Ectodermal cell (in vitro differentiated cells): ENCODE results near the gene IFIT3.

ENCODE experiments used
- H3K27ac ChIP-seq: 2 replicates; pipeline ENCODE4 v1.7.0; 2013; ENCODE audit warnings: mild to moderate bottlenecking, low read depth, low read length; ENCODE audit not compliant: insufficient read depth, poor library complexity, severe bottlenecking
- H3K27me3 ChIP-seq: 2 replicates; pipeline ENCODE4 v1.7.0; 2013; ENCODE audit warnings: mild to moderate bottlenecking, low read length; ENCODE audit not compliant: insufficient read depth, control insufficient read depth, poor library complexity, severe bottlenecking
- H3K36me3 ChIP-seq: one replicate; pipeline ENCODE4 v1.7.0; 2013; ENCODE audit warnings: low read length; ENCODE audit not compliant: control insufficient read depth, insufficient read depth
- H3K4me1 ChIP-seq: one replicate; pipeline ENCODE4 v1.7.0; 2013; ENCODE audit warnings: low read length; ENCODE audit not compliant: control insufficient read depth, insufficient read depth
- H3K4me3 ChIP-seq: 2 replicates; pipeline ENCODE4 v1.7.0; 2013; ENCODE audit warnings: low read depth, low read length, control low read depth; ENCODE audit not compliant: insufficient read depth
- H3K9me3 ChIP-seq: 2 replicates; pipeline ENCODE4 v1.7.0; 2013; ENCODE audit warnings: mild to moderate bottlenecking, low read length, moderate library complexity; ENCODE audit not compliant: control insufficient read depth
- WGBS, 2 experiments: methylation state at CpG; one replicate each; pipeline ENCODE4 v1.1.7; 2013; ENCODE audit warnings: missing lambda C conversion rate in 2 of 2; 5-methylcytosine and 5-hydroxymethylcytosine counted together

The IFIT3 gene

GRCh38 chr10:89371079-89371478, 43.3 kb downstream of the IFIT3 start:
- no peaks in the 10 kb centered on the region for H3K9me3 ChIP-seq
- H3K4me1 ChIP-seq = peaks cover 5% of the 10 kb centered on the region
- H3K36me3 ChIP-seq = no peaks in the 10 kb centered on the region
- H3K4me3 ChIP-seq = no peak overlapping the region
- H3K27ac ChIP-seq = no peak overlapping the region
- H3K27me3 ChIP-seq = no peaks in the 10 kb centered on the region

DNA sequence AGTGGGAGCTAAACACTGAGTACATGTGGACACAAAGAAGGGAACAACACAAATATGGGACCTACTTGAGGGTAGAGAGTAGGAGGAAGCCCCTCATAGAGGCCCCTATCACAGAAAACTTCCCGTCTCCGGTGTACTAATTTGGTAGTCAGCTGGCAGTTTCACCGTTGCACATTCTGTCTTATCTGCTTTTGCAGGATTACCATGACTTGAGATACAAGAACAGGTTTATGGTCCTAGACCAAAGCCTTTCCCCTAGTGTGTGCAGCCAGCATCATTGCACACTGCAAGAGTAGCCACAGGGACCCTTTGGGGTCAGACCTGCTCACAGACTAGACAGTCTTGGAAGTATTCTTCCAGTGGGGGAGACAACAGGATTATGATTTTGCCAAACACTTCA, 44.2 kb downstream of the IFIT3 start:
- WGBS, 2 experiments = 93 to 95% methylated on average over 3 of the region's 3 CpGs
- no peaks in the 10 kb centered on the region for H3K9me3 ChIP-seq
- no peaks in the 10 kb centered on the region for H3K36me3 ChIP-seq
- H3K27ac ChIP-seq = no peak overlapping the region
- H3K27me3 ChIP-seq = no peaks in the 10 kb centered on the region
- H3K4me3 ChIP-seq = no peak overlapping the region
- H3K4me1 ChIP-seq = peaks cover 5% of the 10 kb centered on the region

GRCh38 chr10:89373916-89374711, 46.3 kb downstream of the IFIT3 start:
- Histone ChIP-seq H3K27me3 (no peaks in the 10 kb centered on the region), H3K4me3 (no peak overlapping the region), H3K9me3 (no peaks in the 10 kb centered on the region), H3K27ac (no peak overlapping the region), H3K36me3 (no peaks in the 10 kb centered on the region), H3K4me1 (peaks cover 4% of the 10 kb centered on the region)
- WGBS, 2 experiments = 90 to 94% methylated on average over 3 of the region's 3 CpGs

GRCh38 chr10:89374713-89375141, 46.9 kb downstream of the IFIT3 start:
- H3K4me1 ChIP-seq = peaks cover 4% of the 10 kb centered on the region
- no peaks in the 10 kb centered on the region for H3K27me3 ChIP-seq
- H3K9me3 ChIP-seq = no peaks in the 10 kb centered on the region
- H3K4me3 ChIP-seq = no peak overlapping the region
- no peaks in the 10 kb centered on the region for H3K36me3 ChIP-seq
- H3K27ac ChIP-seq = no peak overlapping the region

GRCh38 chr10:89377705-89378637, 50.2 kb downstream of the IFIT3 start, which contains the start of gene IFIT1B:
IFIT1B (plus strand) TSS chr10:89378056; CDS start chr10:89378136, 80 bp downstream.
- no peaks in the 10 kb centered on the region for H3K36me3 ChIP-seq
- peaks cover 4% of the 10 kb centered on the region for H3K4me1 ChIP-seq
- WGBS, 2 experiments = 81 to 85% methylated on average over 5 of the region's 5 CpGs
- H3K27ac ChIP-seq = no peak within 1 kb of the TSS
- no peaks in the 10 kb centered on the region for H3K9me3 ChIP-seq
- no peaks in the 10 kb centered on the region for H3K27me3 ChIP-seq
- H3K4me3 ChIP-seq = no peak within 1 kb of the TSS

- no peaks in the 10 kb centered on the region for H3K36me3 ChIP-seq
- peaks cover 4% of the 10 kb centered on the region for H3K4me1 ChIP-seq
- H3K9me3 ChIP-seq = no peaks in the 10 kb centered on the region
- no peak overlapping the region for H3K4me3 ChIP-seq
- no peaks in the 10 kb centered on the region for H3K27me3 ChIP-seq
- H3K27ac ChIP-seq = no peak overlapping the region
Observed at GRCh38 chr10:89379103-89379502, 51.3 kb downstream of the IFIT3 start.

- Histone ChIP-seq H3K9me3 (no peaks in the 10 kb centered on the region), H3K27ac (no peak overlapping the region), H3K27me3 (no peaks in the 10 kb centered on the region), H3K36me3 (no peaks in the 10 kb centered on the region), H3K4me1 (peaks cover 4% of the 10 kb centered on the region), H3K4me3 (no peak overlapping the region)
- 80 to 100% methylated on average over 1 of the region's 1 CpG for WGBS, 2 experiments
Observed at GRCh38 chr10:89382757-89383156, 55.0 kb downstream of the IFIT3 start.

DNA sequence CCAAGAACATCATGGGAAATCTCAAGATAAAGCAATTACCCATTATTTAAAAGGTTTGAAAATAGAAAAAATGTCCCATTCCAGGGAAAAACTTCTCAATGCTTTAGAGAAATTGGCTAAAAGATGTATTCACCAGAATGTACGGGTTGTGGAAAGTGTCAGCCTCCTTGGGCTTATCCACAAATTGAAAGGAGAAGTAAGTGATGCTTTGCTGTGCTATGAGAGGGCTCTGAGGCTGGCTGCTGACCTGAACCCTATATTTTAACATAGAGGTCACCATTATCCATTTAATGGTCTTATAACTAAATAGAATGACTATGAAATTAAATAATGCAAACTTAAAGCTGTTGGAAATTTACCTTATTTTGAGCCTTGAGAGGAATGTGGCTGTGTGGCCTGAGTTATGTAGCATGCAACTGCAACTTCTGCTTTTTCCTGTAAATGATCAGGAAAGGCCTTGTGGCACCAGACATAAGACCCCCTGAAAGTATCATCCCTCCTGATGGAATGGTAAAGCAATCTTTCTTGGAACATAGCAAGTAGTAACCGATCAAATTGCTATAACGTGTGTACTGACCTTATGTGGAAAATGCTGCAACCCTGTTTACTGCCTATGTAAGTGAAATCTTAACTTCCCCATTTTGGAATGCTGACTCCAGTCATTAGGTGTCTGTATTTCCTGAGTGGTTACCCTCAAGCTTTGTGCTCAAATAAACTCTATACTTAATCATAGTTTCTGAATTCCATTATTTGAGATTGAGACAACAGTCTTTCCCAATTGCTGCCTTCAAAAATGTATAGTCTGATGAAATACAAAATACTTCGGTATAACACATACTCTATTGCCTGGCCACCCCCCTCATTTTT, 56.9 kb downstream of the IFIT3 start:
- WGBS, 2 experiments = 93 to 97% methylated on average over 4 of the region's 4 CpGs
- no peaks in the 10 kb centered on the region for H3K27me3 ChIP-seq
- H3K36me3 ChIP-seq = no peaks in the 10 kb centered on the region
- H3K9me3 ChIP-seq = no peaks in the 10 kb centered on the region
- H3K27ac ChIP-seq = no peak overlapping the region
- H3K4me1 ChIP-seq = no peaks in the 10 kb centered on the region
- no peak overlapping the region for H3K4me3 ChIP-seq

GRCh38 chr10:89388806-89389205, 61.0 kb downstream of the IFIT3 start:
- Histone ChIP-seq H3K27ac (no peak overlapping the region), H3K4me1 (no peaks in the 10 kb centered on the region), H3K9me3 (no peaks in the 10 kb centered on the region), H3K36me3 (no peaks in the 10 kb centered on the region), H3K27me3 (no peaks in the 10 kb centered on the region), H3K4me3 (no peak overlapping the region)
- 90 to 92% methylated on average over 2 of the region's 2 CpGs for WGBS, 2 experiments
